ENCODE data around the gene UCHL1. TPM values are rescaled to one million over a fixed set of nuclear protein-coding genes. Genes with fewer than 3 reads are reported as not detected.

The UCHL1 gene
- total RNA-seq, 2 donors from 2014 or later, result 390 to 562 TPM

DNA sequence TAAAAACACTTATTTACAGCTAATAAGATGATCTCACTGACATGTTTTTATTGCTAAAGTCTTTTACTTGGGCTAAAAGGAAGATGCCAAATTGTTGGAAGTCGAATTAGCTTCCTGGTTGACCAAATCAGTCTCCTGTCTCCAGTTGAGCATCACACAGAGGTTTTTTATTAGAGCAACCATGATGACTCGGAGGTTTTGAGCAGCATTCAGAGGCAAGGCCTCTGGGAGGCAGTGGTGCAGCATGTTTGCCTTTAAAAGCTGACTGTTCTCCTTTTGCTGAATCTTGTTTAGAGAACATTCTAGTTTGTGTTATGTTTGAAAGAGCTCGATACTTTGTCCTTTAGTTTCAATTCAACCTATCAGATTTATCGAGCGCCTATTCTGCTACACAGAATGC lies 2.1 kb downstream of the UCHL1 start:
- Histone ChIP-seq H3K9ac (ENCODE audit: extremely low read depth, low read length, poor library complexity, severe bottlenecking) (peak overlapping the region; percentile 76), H3K9me3 (ENCODE audit: control insufficient read depth, low read length) (no peaks in the 10 kb centered on the region), H3K27me3 (ENCODE audit: control insufficient read depth, insufficient read depth, low read length, poor library complexity, severe bottlenecking) (peaks cover 10% of the 10 kb centered on the region), H3K4me1 (ENCODE audit: control insufficient read depth, insufficient read depth, low read length) (peaks cover 8% of the 10 kb centered on the region), H3K27ac (ENCODE audit: low read depth, low read length) (no peak overlapping the region), H3K36me3 (ENCODE audit: control insufficient read depth, insufficient read depth, low read length) (peaks cover 48% of the 10 kb centered on the region), H3K4me3 (ENCODE audit: low read length) (peak overlapping the region; percentile 86)
- peak; percentile 70 for DNase-seq
- peaks cover 39% of the 10 kb centered on the region for H3K36me3 Mint-ChIP-seq (ENCODE audit: low read depth)
- H3K27ac Mint-ChIP-seq, result peak overlapping the region; percentile 90
- TF ChIP-seq, protein P1, sequence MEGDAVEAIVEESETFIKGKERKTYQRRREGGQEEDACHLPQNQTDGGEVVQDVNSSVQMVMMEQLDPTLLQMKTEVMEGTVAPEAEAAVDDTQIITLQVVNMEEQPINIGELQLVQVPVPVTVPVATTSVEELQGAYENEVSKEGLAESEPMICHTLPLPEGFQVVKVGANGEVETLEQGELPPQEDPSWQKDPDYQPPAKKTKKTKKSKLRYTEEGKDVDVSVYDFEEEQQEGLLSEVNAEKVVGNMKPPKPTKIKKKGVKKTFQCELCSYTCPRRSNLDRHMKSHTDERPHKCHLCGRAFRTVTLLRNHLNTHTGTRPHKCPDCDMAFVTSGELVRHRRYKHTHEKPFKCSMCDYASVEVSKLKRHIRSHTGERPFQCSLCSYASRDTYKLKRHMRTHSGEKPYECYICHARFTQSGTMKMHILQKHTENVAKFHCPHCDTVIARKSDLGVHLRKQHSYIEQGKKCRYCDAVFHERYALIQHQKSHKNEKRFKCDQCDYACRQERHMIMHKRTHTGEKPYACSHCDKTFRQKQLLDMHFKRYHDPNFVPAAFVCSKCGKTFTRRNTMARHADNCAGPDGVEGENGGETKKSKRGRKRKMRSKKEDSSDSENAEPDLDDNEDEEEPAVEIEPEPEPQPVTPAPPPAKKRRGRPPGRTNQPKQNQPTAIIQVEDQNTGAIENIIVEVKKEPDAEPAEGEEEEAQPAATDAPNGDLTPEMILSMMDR (conservative IDR thresholded peaks at IDR 0.05), result peak; percentile 76
- H3K4me3 Mint-ChIP-seq, result peak overlapping the region; percentile 74
- peaks cover 9% of the 10 kb centered on the region for H3K27me3 Mint-ChIP-seq (ENCODE audit: insufficient read depth)
- 73 to 87% methylated on average over 5 of the region's 5 CpGs for WGBS, 2 experiments (ENCODE audit: insufficient coverage in 1 of 2, insufficient read length in 1 of 2)
- H3K9me3 Mint-ChIP-seq, result no peaks in the 10 kb centered on the region
- peaks cover 29% of the 10 kb centered on the region for H3K4me1 Mint-ChIP-seq

DNA sequence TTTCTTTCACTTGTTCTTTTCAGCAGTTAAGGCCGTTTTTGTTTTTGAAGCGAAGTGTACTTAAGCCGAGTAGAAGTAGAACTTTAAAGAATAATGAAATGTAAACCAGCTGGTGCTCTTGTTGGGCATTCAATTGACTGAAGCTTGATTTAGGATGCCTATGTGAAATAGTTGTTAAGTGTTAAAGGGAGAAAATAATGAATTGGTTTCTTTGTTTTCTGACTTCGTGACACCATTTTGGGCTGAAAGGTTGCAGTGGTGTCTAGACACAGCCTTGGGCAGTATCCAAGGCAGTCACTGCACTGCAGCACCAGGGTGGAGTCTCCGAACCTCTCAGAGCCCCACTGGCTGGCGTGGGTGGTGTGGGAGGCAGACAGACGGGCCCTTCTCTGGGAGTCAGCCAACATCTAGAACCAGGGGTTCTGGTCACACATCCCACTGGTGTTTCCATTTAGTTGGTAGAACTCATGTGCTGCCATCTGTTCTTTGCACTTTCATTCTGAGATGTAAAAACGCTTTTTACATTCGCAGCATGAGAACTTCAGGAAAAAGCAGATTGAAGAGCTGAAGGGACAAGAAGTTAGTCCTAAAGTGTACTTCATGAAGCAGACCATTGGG lies 3.5 kb downstream of the UCHL1 start:
- 94 to 96% methylated on average over 6 to 9 of the region's 9 CpGs for WGBS, 2 experiments (ENCODE audit: insufficient coverage in 1 of 2, insufficient read length in 1 of 2)
- Mint-ChIP-seq H3K4me1 (peaks cover 36% of the 10 kb centered on the region), H3K36me3 (ENCODE audit: low read depth) (peaks cover 49% of the 10 kb centered on the region), H3K27ac (no peak overlapping the region), H3K4me3 (no peak overlapping the region), H3K9me3 (no peaks in the 10 kb centered on the region), H3K27me3 (ENCODE audit: insufficient read depth) (peaks cover 6% of the 10 kb centered on the region)
- Histone ChIP-seq H3K4me3 (ENCODE audit: low read length) (no peak overlapping the region), H3K27me3 (ENCODE audit: control insufficient read depth, insufficient read depth, low read length, poor library complexity, severe bottlenecking) (peaks cover 10% of the 10 kb centered on the region), H3K36me3 (ENCODE audit: control insufficient read depth, insufficient read depth, low read length) (peaks cover 62% of the 10 kb centered on the region), H3K9ac (ENCODE audit: extremely low read depth, low read length, poor library complexity, severe bottlenecking) (no peak overlapping the region), H3K27ac (ENCODE audit: low read depth, low read length) (no peak overlapping the region), H3K9me3 (ENCODE audit: control insufficient read depth, low read length) (no peaks in the 10 kb centered on the region), H3K4me1 (ENCODE audit: control insufficient read depth, insufficient read depth, low read length) (peaks cover 12% of the 10 kb centered on the region)
- TF ChIP-seq, protein P1 (conservative IDR thresholded peaks at IDR 0.05), result no peak
- DNase-seq, result no peak

DNA sequence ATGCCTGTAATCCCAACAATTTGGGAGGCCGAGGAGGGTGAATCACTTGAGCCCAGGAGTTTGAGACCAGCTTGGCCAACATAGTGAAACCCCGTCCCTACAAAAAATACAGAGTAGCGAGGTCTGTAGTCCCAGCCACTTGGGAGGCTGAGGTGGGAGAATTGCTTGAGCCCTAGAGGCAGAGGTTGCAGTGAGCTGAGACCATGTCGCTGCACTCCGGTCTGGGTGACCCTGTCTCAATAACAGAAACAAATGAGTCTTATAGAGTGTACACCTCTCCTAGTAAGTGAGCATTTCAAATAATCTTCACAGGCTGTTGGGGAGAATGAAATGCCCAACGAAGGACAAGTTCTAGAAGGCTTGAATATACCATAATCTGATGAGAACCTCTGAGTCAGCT lies 5.5 kb downstream of the UCHL1 start:
- H3K4me3 ChIP-seq (ENCODE audit: low read length), result no peak overlapping the region
- Mint-ChIP-seq H3K4me1 (peaks cover 28% of the 10 kb centered on the region), H3K27me3 (ENCODE audit: insufficient read depth) (no peaks in the 10 kb centered on the region), H3K36me3 (ENCODE audit: low read depth) (peaks cover 66% of the 10 kb centered on the region), H3K4me3 (no peak overlapping the region), H3K9me3 (no peaks in the 10 kb centered on the region), H3K27ac (no peak overlapping the region)
- TF ChIP-seq, protein P1 (conservative IDR thresholded peaks at IDR 0.05), result no peak
- no peaks in the 10 kb centered on the region for H3K9me3 ChIP-seq (ENCODE audit: control insufficient read depth, low read length)
- no peak for DNase-seq
- H3K4me1 ChIP-seq (ENCODE audit: control insufficient read depth, insufficient read depth, low read length), result peaks cover 12% of the 10 kb centered on the region
- no peaks in the 10 kb centered on the region for H3K27me3 ChIP-seq (ENCODE audit: control insufficient read depth, insufficient read depth, low read length, poor library complexity, severe bottlenecking)
- H3K27ac ChIP-seq (ENCODE audit: low read depth, low read length), result no peak overlapping the region
- 88 to 98% methylated on average over 4 to 6 of the region's 6 CpGs for WGBS, 2 experiments (ENCODE audit: insufficient coverage in 1 of 2, insufficient read length in 1 of 2)
- no peak overlapping the region for H3K9ac ChIP-seq (ENCODE audit: extremely low read depth, low read length, poor library complexity, severe bottlenecking)
- peaks cover 79% of the 10 kb centered on the region for H3K36me3 ChIP-seq (ENCODE audit: control insufficient read depth, insufficient read depth, low read length)
